Nephron (organoid): ENCODE data around the gene ABLIM1.

Experiments
- H3K27ac Mint-ChIP-seq, 3 experiments: 2 replicates each; pipeline ENCODE4 v1.8.0; 2020; ENCODE audit warnings: mixed read lengths in 3 of 3, mild to moderate bottlenecking in 2 of 3, moderate library complexity in 1 of 3
- H3K27me3 Mint-ChIP-seq: 2 replicates; pipeline ENCODE4 v1.8.0; 2021; ENCODE audit warnings: low read depth, mild to moderate bottlenecking, moderate library complexity, mixed read lengths
- H3K36me3 Mint-ChIP-seq: 2 replicates; pipeline ENCODE4 v1.8.0; 2020; ENCODE audit warnings: low read depth, mixed read lengths
- H3K4me1 Mint-ChIP-seq: 2 replicates; pipeline ENCODE4 v1.8.0; 2020; ENCODE audit warnings: mixed read lengths
- H3K4me3 Mint-ChIP-seq, 3 experiments: 2 replicates each; pipeline ENCODE4 v1.8.0; 2020; ENCODE audit warnings: mild to moderate bottlenecking in 3 of 3, mixed read lengths in 3 of 3, moderate library complexity in 2 of 3
- H3K9me3 Mint-ChIP-seq: 2 replicates; pipeline ENCODE4 v1.8.0; 2020; ENCODE audit warnings: mixed read lengths
- TF ChIP-seq, protein P1 (sequence below), 3 experiments: fragments of 200-600 bp; sonication (generic); IDR thresholded peaks; one replicate each; pipeline ENCODE4 v1.5.0; 2021; ENCODE audit warnings: antibody characterized with exemption in 3 of 3; ENCODE audit not compliant: unreplicated experiment in 3 of 3

Gene ABLIM1

DNA sequence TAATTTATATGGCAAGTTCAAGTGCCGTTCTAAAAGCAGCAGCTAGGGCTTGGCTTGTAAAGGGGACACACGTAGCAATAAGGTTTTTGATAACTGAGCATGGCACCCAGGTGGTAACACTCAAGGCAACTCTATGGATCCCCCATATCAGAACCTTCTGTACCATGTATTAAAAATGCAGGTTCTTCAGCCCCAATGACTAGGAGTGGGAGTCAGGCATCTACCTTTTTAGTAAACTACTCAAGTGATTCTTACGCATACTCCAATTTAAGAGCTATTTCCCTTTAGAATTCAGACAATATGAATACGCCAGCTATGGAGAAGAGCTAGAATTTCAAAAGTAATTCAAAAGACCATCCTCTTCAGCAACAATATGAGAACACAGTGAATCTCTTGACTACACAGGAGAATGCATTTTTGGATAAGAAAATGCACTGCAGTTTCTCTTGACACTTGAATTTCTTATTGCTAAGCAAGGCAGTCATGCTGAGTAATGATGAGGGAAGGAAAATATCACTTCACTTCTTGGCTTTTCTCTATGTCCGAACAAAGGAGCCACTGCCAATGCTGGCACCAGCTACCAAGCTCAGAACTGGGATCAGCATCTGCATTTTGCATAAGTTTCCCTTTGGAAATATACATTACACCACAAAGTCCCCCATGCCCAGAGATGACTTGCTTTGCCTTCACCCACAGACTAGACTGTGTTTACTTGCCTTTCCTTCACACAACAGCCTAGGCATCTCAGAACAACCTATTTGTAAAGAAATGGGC lies 53.5 kb downstream of the ABLIM1 start:
- no peaks in the 10 kb centered on the region for H3K27me3 Mint-ChIP-seq
- TF ChIP-seq, protein P1, sequence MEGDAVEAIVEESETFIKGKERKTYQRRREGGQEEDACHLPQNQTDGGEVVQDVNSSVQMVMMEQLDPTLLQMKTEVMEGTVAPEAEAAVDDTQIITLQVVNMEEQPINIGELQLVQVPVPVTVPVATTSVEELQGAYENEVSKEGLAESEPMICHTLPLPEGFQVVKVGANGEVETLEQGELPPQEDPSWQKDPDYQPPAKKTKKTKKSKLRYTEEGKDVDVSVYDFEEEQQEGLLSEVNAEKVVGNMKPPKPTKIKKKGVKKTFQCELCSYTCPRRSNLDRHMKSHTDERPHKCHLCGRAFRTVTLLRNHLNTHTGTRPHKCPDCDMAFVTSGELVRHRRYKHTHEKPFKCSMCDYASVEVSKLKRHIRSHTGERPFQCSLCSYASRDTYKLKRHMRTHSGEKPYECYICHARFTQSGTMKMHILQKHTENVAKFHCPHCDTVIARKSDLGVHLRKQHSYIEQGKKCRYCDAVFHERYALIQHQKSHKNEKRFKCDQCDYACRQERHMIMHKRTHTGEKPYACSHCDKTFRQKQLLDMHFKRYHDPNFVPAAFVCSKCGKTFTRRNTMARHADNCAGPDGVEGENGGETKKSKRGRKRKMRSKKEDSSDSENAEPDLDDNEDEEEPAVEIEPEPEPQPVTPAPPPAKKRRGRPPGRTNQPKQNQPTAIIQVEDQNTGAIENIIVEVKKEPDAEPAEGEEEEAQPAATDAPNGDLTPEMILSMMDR (IDR thresholded peaks at IDR 0.05; ENCODE audit: unreplicated experiment in 3 of 3) = no peak
- no peak overlapping the region for H3K4me3 Mint-ChIP-seq
- H3K27ac Mint-ChIP-seq = peak overlapping the region; percentile 42 to 85 (median 57)
- H3K4me1 Mint-ChIP-seq = peaks cover 18% of the 10 kb centered on the region
- H3K36me3 Mint-ChIP-seq = no peaks in the 10 kb centered on the region
- no peaks in the 10 kb centered on the region for H3K9me3 Mint-ChIP-seq

DNA sequence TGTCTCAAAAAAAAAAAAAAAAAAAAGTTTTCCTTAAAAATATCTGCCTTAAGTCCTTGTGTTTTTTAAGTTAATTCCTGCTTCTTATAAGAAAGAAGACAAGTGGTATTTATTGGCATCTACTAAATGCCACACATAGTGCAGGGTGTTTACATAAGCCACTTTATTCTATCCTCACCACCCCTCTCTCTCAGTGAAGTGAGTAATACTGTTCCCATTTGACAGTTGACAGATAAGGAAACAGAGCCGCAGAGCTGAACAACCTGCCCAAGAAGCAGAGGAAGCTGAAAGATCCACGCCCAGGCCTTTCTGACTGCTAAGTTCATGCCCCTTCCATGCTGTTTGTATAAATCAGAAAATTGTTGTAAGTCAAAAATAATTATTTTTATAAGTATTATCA lies 54.1 kb downstream of the ABLIM1 start:
- no peaks in the 10 kb centered on the region for H3K9me3 Mint-ChIP-seq

DNA sequence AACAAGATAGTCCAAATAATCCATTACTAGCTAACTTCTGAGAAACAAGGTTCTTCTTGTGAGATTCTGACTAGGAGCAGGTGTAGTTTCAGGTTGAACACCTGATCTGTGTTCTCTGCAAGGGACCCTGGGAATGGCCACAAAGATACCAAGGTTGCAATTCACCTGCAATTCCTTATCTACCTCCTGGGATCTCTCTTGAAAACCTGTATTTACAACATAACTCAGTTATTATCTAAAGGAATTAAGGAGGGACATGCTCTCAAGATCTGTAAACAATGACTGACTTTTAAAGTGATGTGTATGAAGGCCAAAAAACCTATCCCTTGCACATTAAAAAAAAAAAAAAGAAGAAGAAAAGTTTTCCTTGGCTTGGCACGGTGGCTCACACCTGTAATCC lies 54.8 kb downstream of the ABLIM1 start:
- Mint-ChIP-seq H3K27me3 (no peaks in the 10 kb centered on the region), H3K4me3 (no peak overlapping the region), H3K36me3 (no peaks in the 10 kb centered on the region), H3K4me1 (peaks cover 18% of the 10 kb centered on the region), H3K9me3 (no peaks in the 10 kb centered on the region), H3K27ac (no peak overlapping the region)
- TF ChIP-seq, protein P1 (IDR thresholded peaks at IDR 0.05; ENCODE audit: unreplicated experiment in 3 of 3) = no peak

More for the DNA sequence above, 54.1 kb downstream of the ABLIM1 start:
- TF ChIP-seq, protein P1 (IDR thresholded peaks at IDR 0.05; ENCODE audit: unreplicated experiment in 3 of 3) = no peak
- Mint-ChIP-seq H3K4me3 (no peak overlapping the region), H3K36me3 (no peaks in the 10 kb centered on the region), H3K4me1 (peaks cover 18% of the 10 kb centered on the region), H3K27me3 (no peaks in the 10 kb centered on the region), H3K27ac (no peak overlapping the region)

DNA sequence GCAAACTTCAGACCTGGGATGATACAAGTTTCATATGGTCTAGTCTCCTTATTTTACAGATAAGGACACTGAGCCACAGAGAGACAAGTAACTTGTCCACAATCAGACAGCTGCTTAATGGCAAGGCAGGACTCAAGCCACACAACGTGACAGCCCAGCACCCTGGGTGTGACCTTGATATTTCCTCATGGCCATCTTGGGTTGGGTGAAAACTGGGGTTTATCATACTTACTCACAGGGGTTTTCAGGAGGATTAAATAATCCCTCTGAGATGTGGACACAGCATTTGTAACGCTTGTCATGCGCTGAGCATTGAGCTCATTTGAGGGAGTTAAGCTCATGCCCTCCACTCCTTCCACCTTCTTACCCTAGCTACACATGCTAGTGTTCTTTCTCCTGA lies 58.0 kb downstream of the ABLIM1 start:
- H3K36me3 Mint-ChIP-seq = peaks cover 7% of the 10 kb centered on the region
- H3K4me1 Mint-ChIP-seq = peaks cover 4% of the 10 kb centered on the region
- TF ChIP-seq, protein P1 (IDR thresholded peaks at IDR 0.05; ENCODE audit: unreplicated experiment in 3 of 3) = no peak
- no peaks in the 10 kb centered on the region for H3K9me3 Mint-ChIP-seq
- H3K27me3 Mint-ChIP-seq = no peaks in the 10 kb centered on the region
- H3K4me3 Mint-ChIP-seq = no peak overlapping the region
- no peak overlapping the region for H3K27ac Mint-ChIP-seq

DNA sequence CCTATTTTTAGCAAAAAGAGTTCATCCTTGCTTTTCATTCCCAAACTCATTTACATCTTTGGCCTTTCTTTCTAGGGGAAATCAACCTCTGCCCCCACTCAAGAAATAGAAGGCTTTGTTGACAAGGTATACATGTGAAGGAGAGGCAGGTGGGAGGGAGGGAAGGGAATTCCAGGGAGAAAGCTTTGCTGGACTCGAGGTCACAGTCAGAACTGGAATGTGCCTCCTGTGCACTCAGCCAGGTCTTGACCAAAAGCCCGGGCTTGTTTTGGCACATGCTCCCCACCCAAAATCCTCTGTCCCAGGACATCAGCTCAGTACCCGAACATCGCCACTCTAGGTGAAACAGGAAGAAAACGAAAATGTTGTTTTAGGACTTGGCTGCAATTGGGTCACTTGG lies 61.3 kb downstream of the ABLIM1 start:
- Mint-ChIP-seq H3K36me3 (peaks cover 16% of the 10 kb centered on the region), H3K27ac (no peak overlapping the region), H3K4me3 (no peak overlapping the region), H3K4me1 (no peaks in the 10 kb centered on the region), H3K9me3 (peaks cover 9% of the 10 kb centered on the region), H3K27me3 (no peaks in the 10 kb centered on the region)
- TF ChIP-seq, protein P1 (IDR thresholded peaks at IDR 0.05; ENCODE audit: unreplicated experiment in 3 of 3) = no peak
